GM20431 (cell line): Measurements from ENCODE around the gene SPTBN5.

Source experiments
- in situ Hi-C: fragments of 300-500 bp; cut with MseI, MboI; formaldehyde crosslinking; loops from one replicate; pipeline ENCODE4 v1.15.0; 2020; ENCODE audit warnings: low sequenced_read_pairs; ENCODE audit not compliant: unreplicated experiment

SPTBN5 gene

DNA sequence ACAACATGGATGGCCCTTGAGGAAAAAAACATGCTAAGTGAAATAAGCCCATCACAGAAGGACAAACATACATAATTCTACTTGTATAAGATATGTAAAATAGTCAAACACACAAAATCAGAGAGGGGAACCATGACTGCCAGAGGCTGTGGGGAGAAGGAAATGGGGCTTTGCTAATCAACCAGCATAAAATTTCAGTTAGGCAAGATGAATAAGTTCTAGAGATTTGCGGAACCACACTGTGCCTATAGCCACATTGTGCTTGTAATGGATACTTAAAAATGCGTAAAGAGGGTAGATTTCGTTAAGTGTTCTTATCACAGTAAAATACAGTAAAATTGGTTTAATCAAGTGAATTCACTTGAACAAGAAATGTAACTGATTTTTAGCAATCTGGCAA, 33.7 kb upstream of the SPTBN5 start:
- in situ Hi-C loops, result no loop called here

- in situ Hi-C loops, result no loop called here
Measured at GRCh38 chr15:41926185-41927056, 32.6 kb upstream of the SPTBN5 start.

DNA sequence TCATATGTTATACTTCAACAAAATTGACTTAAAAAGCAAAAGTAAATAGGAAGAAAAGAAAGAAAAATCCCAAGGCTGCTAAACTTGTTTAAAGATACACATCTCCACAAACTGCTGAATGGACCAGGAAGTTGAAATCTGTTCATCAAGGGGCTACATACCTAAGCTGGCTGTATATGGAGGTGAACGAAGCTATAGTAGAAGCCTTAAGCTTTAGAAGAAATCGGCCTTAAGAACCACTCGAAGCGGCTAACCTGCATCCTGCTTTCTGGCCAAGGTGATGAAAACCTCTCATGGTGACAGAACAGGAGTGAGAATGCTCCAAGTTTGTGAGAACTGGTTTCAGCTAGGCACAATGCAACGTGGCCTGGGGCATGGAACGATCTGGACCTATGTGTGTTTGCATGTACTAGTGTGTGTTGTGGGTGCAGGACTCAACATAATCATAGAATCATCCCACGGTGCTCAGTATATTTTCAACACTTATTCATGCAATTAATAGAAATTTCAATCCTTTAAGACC, 31.3 kb upstream of the SPTBN5 start:
- in situ Hi-C loops, result no loop called here

DNA sequence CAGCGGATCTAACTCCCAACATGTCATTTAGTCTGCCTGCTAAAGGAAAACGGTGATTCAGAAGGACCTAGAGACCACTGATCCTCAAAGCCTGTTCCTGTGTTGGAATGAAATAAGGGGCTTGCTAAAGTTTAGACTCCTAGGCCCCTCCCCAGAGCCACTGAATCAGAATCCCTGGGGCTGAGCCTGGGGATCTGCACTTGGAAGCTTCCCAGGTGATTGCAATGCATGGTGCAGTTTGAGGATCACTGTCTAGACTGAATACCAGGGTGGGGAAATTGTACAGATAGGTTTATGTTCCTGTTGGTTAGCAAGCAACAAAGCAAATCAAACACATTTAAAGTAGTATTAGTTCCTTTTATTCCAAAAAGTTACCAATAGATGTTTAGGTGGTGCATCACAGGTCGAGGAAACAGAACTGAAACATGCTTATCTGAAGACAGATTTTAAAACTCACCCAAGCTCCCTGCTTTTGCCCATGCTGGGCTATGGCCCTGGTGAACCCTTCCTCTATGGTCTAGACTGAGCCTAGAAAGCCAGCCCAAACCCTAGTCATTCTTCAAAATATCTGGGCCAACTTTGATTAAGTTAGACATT, 29.6 kb upstream of the SPTBN5 start:
- in situ Hi-C loops, result no loop called here

DNA sequence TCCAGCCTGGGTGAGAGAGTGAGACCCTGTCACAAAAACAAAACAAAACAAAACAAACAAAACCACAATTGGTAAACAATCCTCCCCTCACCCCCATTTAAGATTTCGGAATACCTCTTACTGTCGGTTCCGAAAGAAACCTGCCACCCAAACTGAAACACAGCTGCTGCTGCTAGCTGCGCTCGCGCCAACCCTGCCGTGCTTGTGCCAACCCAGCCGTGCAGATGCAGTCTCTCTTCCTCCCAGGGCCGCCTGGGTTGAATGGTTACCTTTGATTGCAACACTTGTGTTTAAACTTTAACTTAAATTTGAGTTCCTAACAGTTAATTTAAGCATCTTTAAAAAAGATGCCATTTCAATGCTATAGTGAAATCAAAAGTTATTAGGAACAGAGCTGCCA, 28.5 kb upstream of the SPTBN5 start:
- in situ Hi-C loops, result no loop called here

GRCh38 chr15:41921639-41922038, 27.8 kb upstream of the SPTBN5 start:
- in situ Hi-C loops, result no loop called here

DNA sequence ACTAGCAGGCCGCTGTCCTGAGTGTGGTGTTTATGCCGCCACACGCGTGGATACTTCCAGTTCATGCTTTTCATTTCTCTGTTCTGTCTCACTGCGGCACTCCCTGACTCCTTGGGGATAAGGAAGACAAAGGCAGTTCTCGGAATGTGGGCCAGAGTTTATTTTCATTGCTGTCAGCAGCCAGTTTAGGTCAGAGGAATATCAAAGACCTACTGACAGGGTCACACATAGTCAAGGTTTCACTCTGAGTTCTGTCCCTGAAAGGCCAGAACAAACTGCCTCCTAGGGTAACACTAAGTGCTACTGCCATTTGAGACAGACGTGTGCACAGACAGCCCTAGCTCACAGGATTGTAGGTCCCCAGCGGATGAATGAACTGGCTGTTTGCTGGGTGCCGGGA, 27.3 kb upstream of the SPTBN5 start:
- in situ Hi-C loops, result no loop called here

DNA sequence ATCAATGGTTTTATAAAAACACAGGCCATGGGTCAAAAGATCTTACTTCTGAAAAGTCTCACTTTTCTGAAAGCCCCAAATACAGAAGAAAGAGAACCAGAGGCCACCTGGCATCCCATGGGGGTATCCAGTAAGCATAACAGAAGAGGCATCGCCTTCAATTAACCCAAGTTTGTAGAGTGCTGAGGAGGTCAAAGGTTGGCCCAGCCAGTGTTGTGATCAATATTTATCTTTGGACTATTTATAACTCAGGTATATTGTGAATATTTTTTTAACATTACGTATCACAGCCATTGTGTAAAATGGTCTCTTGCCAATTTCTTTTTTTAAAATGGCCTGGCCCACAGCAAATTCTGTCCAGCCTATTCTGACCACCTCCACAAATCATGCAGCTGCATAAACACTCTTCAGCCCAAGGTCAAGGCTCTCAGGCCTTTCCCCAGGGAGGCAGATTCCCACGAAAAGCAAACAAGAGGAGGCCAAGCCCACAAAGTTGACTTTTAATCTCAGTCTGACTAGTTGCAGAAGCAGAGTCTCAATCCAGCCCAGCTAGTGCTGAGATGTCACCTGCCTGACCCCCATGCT, 26.2 kb upstream of the SPTBN5 start:
- in situ Hi-C loops, result no loop called here

DNA sequence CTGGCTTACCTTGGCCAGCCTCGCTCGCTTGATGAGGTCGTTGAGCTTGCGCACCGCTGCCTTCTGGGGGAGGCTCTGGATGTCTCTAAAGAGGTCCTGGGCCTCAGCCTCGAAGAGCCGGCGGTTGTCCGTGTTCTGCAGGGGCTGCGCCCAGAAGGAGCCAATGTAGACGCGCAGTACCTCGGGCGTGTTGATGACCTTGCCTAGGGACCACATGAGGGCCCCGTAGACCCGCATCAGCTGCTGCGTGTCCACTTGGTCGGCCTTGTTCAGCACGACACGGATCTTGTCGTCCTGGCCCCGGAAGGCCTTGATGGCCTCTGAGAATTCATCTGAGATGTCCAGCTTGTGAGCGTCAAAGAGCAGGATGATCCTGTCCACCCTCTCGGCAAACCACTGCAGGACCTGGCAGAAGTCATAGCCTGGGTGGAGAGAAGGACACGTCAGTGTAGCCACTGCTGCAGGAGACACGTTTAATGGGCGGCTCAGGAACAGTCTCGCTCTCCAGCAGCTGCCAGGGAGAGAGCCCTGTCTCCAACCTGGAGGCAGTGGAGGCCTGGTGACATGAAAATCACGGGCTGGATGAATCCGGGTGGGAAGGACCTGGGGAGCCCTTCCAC, 25.5 kb upstream of the SPTBN5 start:
- in situ Hi-C loops, result no loop called here

DNA sequence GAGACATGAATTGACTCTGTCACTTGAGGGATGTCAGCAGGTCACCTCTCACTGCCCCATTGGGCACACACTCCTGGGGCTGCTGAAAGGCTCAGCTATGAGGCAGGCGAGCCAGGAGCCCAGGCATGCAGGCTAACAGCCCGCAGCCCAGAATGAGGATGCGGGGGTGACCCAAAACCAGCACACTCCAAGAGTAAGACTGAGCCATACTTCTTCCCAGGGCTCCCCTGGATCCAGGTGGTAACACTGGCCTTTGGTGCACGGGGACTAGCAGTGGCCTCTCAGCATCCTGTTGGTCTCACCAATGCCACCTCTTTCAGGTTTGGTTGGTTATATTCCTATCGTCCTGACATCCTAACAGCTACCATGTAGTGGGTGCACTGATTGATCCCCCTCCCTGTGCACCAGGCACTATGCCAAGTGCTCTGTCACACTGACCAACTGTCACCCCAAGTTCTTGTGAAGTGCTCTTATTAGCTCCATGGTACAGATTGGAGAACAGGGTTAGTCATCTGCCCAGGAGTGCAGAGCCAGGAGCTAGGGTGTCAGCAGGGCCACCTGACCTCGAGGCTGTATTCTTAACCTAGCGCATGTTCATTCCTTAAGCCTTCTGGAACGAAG, 24.8 kb upstream of the SPTBN5 start:
- in situ Hi-C loops, result no loop called here

DNA sequence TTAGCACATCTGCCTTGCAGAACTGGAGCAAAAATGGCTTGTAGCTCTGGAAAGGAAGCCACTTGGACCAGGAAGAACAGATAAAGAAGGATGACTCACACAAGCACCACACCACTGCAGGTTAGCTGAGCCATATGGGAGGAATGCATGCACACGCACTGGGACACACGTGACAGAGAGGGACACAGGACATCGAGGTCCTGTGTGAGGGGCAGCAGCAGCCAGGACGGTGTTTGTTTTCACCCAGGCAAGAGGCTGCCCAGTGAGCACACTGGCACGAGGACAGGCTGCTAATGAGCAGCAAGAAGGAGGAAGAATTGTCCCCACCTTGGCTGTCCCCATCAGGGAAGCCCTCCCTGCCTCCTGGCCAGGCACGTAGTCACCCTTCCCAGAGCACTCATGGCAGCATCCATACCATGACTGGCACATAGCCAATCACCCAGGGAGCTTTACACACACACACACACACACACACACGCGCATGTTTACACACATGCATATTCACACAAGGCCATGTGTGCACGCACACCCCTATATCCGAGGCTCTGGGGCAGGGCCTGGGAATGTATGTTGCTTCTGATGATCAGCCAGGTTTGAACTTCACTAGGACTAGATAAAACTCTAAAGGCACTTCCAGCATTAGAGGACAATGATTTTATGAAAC, 24.0 kb upstream of the SPTBN5 start:
- in situ Hi-C loops, result no loop called here

GRCh38 chr15:41915255-41915994, 21.6 kb upstream of the SPTBN5 start:
- in situ Hi-C loops, result no loop called here

GRCh38 chr15:41914411-41914810, 20.6 kb upstream of the SPTBN5 start:
- in situ Hi-C loops, result no loop called here

GRCh38 chr15:41913256-41913655, 19.4 kb upstream of the SPTBN5 start:
- in situ Hi-C loops, result no loop called here

- in situ Hi-C loops, result no loop called here
Measured at GRCh38 chr15:41911691-41912345, 18.0 kb upstream of the SPTBN5 start.

GRCh38 chr15:41908736-41909461, 15.0 kb upstream of the SPTBN5 start:
- in situ Hi-C loops, result no loop called here

DNA sequence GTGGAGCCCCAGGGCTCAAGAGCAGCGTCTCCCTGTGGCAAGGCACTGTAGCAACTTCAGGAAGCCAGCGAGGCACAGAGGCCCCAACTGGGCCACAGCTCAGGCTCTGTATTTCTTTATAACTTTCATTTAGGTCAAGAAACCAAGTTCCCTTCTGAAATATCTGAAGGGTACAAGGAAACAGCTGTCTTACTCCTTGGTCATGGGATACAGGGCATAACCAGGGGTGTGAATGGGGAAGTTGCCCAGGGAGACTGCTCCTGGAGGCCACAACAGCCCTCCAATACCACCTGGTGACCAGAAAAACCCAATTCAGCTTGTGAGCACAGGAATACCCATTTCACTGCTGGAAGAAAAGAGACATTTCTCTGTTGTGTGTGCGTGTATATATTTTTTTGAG, 13.3 kb upstream of the SPTBN5 start:
- in situ Hi-C loops, result no loop called here

GRCh38 chr15:41906608-41907007, 12.8 kb upstream of the SPTBN5 start:
- in situ Hi-C loops, result no loop called here
